Muscle of back (tissue), 11 donors: ENCODE results near the gene CAT. TPM values are rescaled to one million over a fixed set of nuclear protein-coding genes. Genes with fewer than 3 reads are reported as not detected.

Experiments used
- DNase-seq, 3 donors: peaks; one replicate each; pipeline versions ENCODE4 v3.0.0 to v3.0.0-alpha.2; 2013
- polyA plus RNA-seq, 10 donors: library from polyadenylated mRNA; unstranded; fragments of 120-200 nt; gene quantifications; one replicate each; pipeline ENCODE4 v1.2.1, GENCODE V29; 2013; ENCODE audit not compliant: insufficient read length in 10 of 10

CAT gene
- polyA plus RNA-seq, 10 donors, result 53.2 to 93.6 (median 66.2) TPM

GRCh38 chr11:34458525-34458924, 19.8 kb downstream of the CAT start:
- DNase-seq, result no peak

GRCh38 chr11:34459507-34460162, 20.9 kb downstream of the CAT start:
- DNase-seq, result no peak

- no peak for DNase-seq
These were observed 21.5 kb downstream of the CAT start for GRCh38 chr11:34460278-34460677.

GRCh38 chr11:34461215-34461614, 22.5 kb downstream of the CAT start:
- no peak for DNase-seq

- DNase-seq, result no peak
These were observed 25.9 kb downstream of the CAT start for GRCh38 chr11:34464591-34465051.

- peak in 1 of 3 donors; percentile 12 for DNase-seq
These were observed 28.2 kb downstream of the CAT start for GRCh38 chr11:34466802-34467488.

- no peak for DNase-seq
These were observed 29.6 kb downstream of the CAT start for GRCh38 chr11:34468209-34468841.

- DNase-seq, result no peak
These were observed 35.0 kb downstream of the CAT start for GRCh38 chr11:34473603-34474169.

- no peak for DNase-seq
These were observed 36.9 kb downstream of the CAT start for GRCh38 chr11:34475656-34476055.

- DNase-seq, result no peak
These were observed 38.1 kb downstream of the CAT start for GRCh38 chr11:34476849-34477248.

- no peak for DNase-seq
These were observed 40.3 kb downstream of the CAT start for GRCh38 chr11:34478845-34479663.

- DNase-seq, result no peak
These were observed 41.6 kb downstream of the CAT start for GRCh38 chr11:34480314-34480713.

- no peak for DNase-seq
These were observed 42.6 kb downstream of the CAT start for GRCh38 chr11:34481307-34481706.

GRCh38 chr11:34483106-34483874, 44.6 kb downstream of the CAT start:
- DNase-seq, result no peak

GRCh38 chr11:34487430-34487829, 48.7 kb downstream of the CAT start:
- no peak for DNase-seq

- no peak for DNase-seq
These were observed 50.3 kb downstream of the CAT start for GRCh38 chr11:34488855-34489557.

GRCh38 chr11:34490304-34490703, 51.6 kb downstream of the CAT start:
- DNase-seq, result no peak

- peak; percentile 38 to 72 (median 52) for DNase-seq
These were observed 54.2 kb downstream of the CAT start for GRCh38 chr11:34492806-34493414.

GRCh38 chr11:34493468-34493867, 54.7 kb downstream of the CAT start:
- no peak for DNase-seq
